HepG2 (cell line): ENCODE measurements around the gene GPX5.

Experiments used
- TFDP2 ChIP-seq: sonication (generic); formaldehyde crosslinking; IDR thresholded peaks from 2 replicates; pipeline ENCODE4 v1.4.0; 2020; ENCODE audit warnings: missing genetic modification reagents
- ZFP37 ChIP-seq: sonication (generic); formaldehyde crosslinking; IDR thresholded peaks from 2 replicates; pipeline ENCODE4 v1.4.0; 2020; ENCODE audit warnings: missing genetic modification reagents, borderline replicate concordance
- ZNF17 ChIP-seq: sonication (generic); formaldehyde crosslinking; IDR thresholded peaks from 2 replicates; pipeline ENCODE4 v1.5.0; 2020; ENCODE audit warnings: mild to moderate bottlenecking, missing genetic modification reagents
- ZNF562 ChIP-seq: sonication (generic); formaldehyde crosslinking; IDR thresholded peaks from 2 replicates; pipeline ENCODE4 v1.8.0; 2022; ENCODE audit warnings: missing genetic modification reagents, borderline replicate concordance

GRCh38 chr6:28525496-28526039, at the start of gene GPX5:
- TF ChIP-seq ZFP37 (CRISPR knock-in tag) (no peak), ZNF562 (no peak), TFDP2 (no peak), ZNF17 (CRISPR knock-in tag) (no peak)
